ENCODE data around the gene LIX1. TPM values are rescaled to one million over a fixed set of nuclear protein-coding genes. Genes with fewer than 3 reads are reported as not detected.
A peak's percentile ranks its signal among the peaks of the same experiment; 100 is the strongest.
"Not testable (repeated sequence)": the region's sequence is repeated elsewhere in the genome, so short reads cannot be mapped to it uniquely, and the experiment has no call there.

The LIX1 gene
- total and polyA plus RNA-seq, 7 donors = under 0.01 to 0.03 TPM; not detected in 5

GRCh38 chr5:97088774-97089148 is 53.6 kb downstream of the LIX1 start:
- H3K36me3 ChIP-seq (ENCODE audit: insufficient read depth in 1 of 2, low read depth in 1 of 2) = no peaks in the 10 kb centered on the region
- no peak for TF ChIP-seq CTCF (IDR thresholded peaks at IDR 0.05)
- no peaks in the 10 kb centered on the region for H3K9me3 ChIP-seq
- intact Hi-C loops (cut with DNase I) = no loop called here
- ATAC-seq (no peak), DNase-seq (no peak)
- no peaks in the 10 kb centered on the region for H3K4me1 ChIP-seq
- H3K4me3 ChIP-seq = no peak overlapping the region
- 88 to 93% (median 88%) methylated on average over 2 of the region's 2 CpGs for WGBS, 3 donors
- H3K27ac ChIP-seq = no peak overlapping the region
- H3K27me3 ChIP-seq (ENCODE audit: insufficient read depth in 3 of 3, low read length in 2 of 3) = no peaks in the 10 kb centered on the region

GRCh38 chr5:97087138-97087537 is 55.3 kb downstream of the LIX1 start:
- intact Hi-C loops (cut with DNase I) = no loop called here
- WGBS, 3 donors = 36 to 49% (median 38%) methylated on average over 4 of the region's 4 CpGs
- ATAC-seq = peak; percentile 59 to 94 (median 82)

GRCh38 chr5:97085459-97086181 is 56.8 kb downstream of the LIX1 start:
- no peak for ATAC-seq
- H3K9me3 ChIP-seq = no peaks in the 10 kb centered on the region
- no peaks in the 10 kb centered on the region for H3K4me1 ChIP-seq
- WGBS, 3 donors = 96 to 99% (median 98%) methylated on average over 20 to 22 of the region's 22 CpGs
- no peak overlapping the region for H3K4me3 ChIP-seq
- no peak for DNase-seq
- intact Hi-C loops (cut with DNase I) = no loop called here
- TF ChIP-seq CTCF (IDR thresholded peaks at IDR 0.05) = no peak
- no peaks in the 10 kb centered on the region for H3K27me3 ChIP-seq (ENCODE audit: insufficient read depth in 3 of 3, low read length in 2 of 3)
- no peaks in the 10 kb centered on the region for H3K36me3 ChIP-seq (ENCODE audit: insufficient read depth in 1 of 2, low read depth in 1 of 2)
- H3K27ac ChIP-seq = no peak overlapping the region

More at GRCh38 chr5:97087138-97087537, 55.3 kb downstream of the LIX1 start:
- Histone ChIP-seq H3K27ac (no peak overlapping the region), H3K4me1 (no peaks in the 10 kb centered on the region), H3K36me3 (ENCODE audit: insufficient read depth in 1 of 2, low read depth in 1 of 2) (no peaks in the 10 kb centered on the region), H3K27me3 (ENCODE audit: insufficient read depth in 3 of 3, low read length in 2 of 3) (no peaks in the 10 kb centered on the region), H3K9me3 (no peaks in the 10 kb centered on the region), H3K4me3 (no peak overlapping the region)
- no peak for TF ChIP-seq CTCF (IDR thresholded peaks at IDR 0.05)
- DNase-seq = no peak

GRCh38 chr5:97084782-97085458 is 57.5 kb downstream of the LIX1 start:
- H3K36me3 ChIP-seq (ENCODE audit: insufficient read depth in 1 of 2, low read depth in 1 of 2); H3K4me1 ChIP-seq; H3K9me3 ChIP-seq; H3K4me3 ChIP-seq; ATAC-seq; H3K27ac ChIP-seq; intact Hi-C loops (cut with DNase I); H3K27me3 ChIP-seq (ENCODE audit: insufficient read depth in 3 of 3, low read length in 2 of 3); DNase-seq: not testable (repeated sequence)
- whole genome bisulfite sequencing, 3 donors = 95 to 97% (median 97%) methylated on average over 21 of the region's 21 CpGs

- no peaks in the 10 kb centered on the region for H3K9me3 ChIP-seq
- no peaks in the 10 kb centered on the region for H3K27me3 ChIP-seq (ENCODE audit: insufficient read depth in 3 of 3, low read length in 2 of 3)
- no peak for TF ChIP-seq CTCF (IDR thresholded peaks at IDR 0.05)
- WGBS, 3 donors = 74 to 81% (median 81%) methylated on average over 4 of the region's 4 CpGs
- intact Hi-C loops (cut with DNase I) = no loop called here
- no peak overlapping the region for H3K4me3 ChIP-seq
- DNase-seq = no peak
- H3K4me1 ChIP-seq = no peaks in the 10 kb centered on the region
- peak in 1 of 4 donors; percentile 90 for ATAC-seq
- H3K27ac ChIP-seq = no peak overlapping the region
- H3K36me3 ChIP-seq (ENCODE audit: insufficient read depth in 1 of 2, low read depth in 1 of 2) = no peaks in the 10 kb centered on the region
These were observed 63.3 kb downstream of the LIX1 start for GRCh38 chr5:97078958-97079743.
